ENCODE results near the gene TRIM24. TPM values are rescaled to one million over a fixed set of nuclear protein-coding genes. Genes with fewer than 3 reads are reported as not detected.
"Not testable (repeated sequence)": the region's sequence is repeated elsewhere in the genome, so short reads cannot be mapped to it uniquely, and the experiment has no call there.

The TRIM24 gene
- polyA plus RNA-seq, 1 of the 3 experiments (the other 2 are of a cell fraction): 5.3 TPM

DNA sequence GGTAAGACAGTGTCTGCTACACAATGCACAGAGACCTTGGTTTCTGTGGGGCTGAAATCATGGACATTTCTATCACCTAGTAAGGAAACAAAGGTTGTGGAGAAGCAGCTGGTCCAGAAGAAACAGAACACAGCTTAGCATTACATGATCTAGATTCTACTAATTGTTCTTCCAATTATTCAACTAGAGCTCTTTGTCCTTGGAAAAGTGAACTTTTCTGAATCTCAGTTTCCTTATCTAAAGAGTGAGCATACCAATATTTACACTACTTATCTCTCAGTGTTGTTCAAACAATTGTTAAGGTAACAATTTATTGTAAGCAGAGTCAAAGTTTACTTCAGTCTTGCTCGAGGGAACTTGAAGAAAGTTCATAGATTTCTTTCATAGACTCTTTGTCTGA lies 42.3 kb upstream of the TRIM24 start:
- Histone ChIP-seq H3K9me3 (no peaks in the 10 kb centered on the region), H3K4me3 (ENCODE audit: low read depth in 2 of 2, low read length in 1 of 2) (no peak overlapping the region), H3K79me2 (ENCODE audit: insufficient read depth) (no peaks in the 10 kb centered on the region), H3K9ac (no peak overlapping the region), H3F3A (replicated peaks; ENCODE audit: insufficient read depth) (no peaks in the 10 kb centered on the region), H3K27me3 (ENCODE audit: insufficient read depth) (no peaks in the 10 kb centered on the region), H4K20me1 (ENCODE audit: insufficient read depth) (no peaks in the 10 kb centered on the region), H3K36me3 (replicated peaks in 1 of 2; ENCODE audit: control insufficient read depth in 1 of 2, insufficient read depth in 2 of 2, low read length in 1 of 2) (no peaks in the 10 kb centered on the region), H3K4me2 (no peak overlapping the region), H3K27ac (ENCODE audit: low read depth in 2 of 2, low read length in 1 of 2) (no peak overlapping the region), H3K9me2 (no peaks in the 10 kb centered on the region), H3K4me1 (ENCODE audit: control insufficient read depth in 1 of 2, insufficient read depth in 2 of 2, low read depth in 1 of 2, low read length in 1 of 2) (no peaks in the 10 kb centered on the region), H2AFZ (ENCODE audit: low read depth) (no peak overlapping the region)
- TF ChIP-seq RCOR1 (IDR thresholded peaks at IDR 0.05; ENCODE audit: low read length) (no peak), FOXM1 (IDR thresholded peaks at IDR 0.05; ENCODE audit: low read depth) (no peak), CHD2 (IDR thresholded peaks at IDR 0.05; ENCODE audit: low read length, partially characterized antibody) (no peak), NFIC (IDR thresholded peaks at IDR 0.05; ENCODE audit: borderline replicate concordance) (no peak), TAF1 (IDR thresholded peaks at IDR 0.05; ENCODE audit: borderline replicate concordance, low read depth, low read length) (no peak), EZH2phosphoT487 (IDR thresholded peaks at IDR 0.05; ENCODE audit: borderline replicate concordance, low read depth) (no peak), FOXJ3 (CRISPR knock-in tag; IDR thresholded peaks at IDR 0.05) (no peak), FOSL2 (IDR thresholded peaks at IDR 0.05; ENCODE audit: borderline replicate concordance, low read depth) (no peak), JUND (IDR thresholded peaks at IDR 0.05) (no peak), POLR2AphosphoS5 (IDR thresholded peaks at IDR 0.05; ENCODE audit: low read depth, low read length) (no peak), TEAD4 (IDR thresholded peaks at IDR 0.05; ENCODE audit: borderline replicate concordance, insufficient read depth) (no peak)
- TF ChIP-seq, protein P1, sequence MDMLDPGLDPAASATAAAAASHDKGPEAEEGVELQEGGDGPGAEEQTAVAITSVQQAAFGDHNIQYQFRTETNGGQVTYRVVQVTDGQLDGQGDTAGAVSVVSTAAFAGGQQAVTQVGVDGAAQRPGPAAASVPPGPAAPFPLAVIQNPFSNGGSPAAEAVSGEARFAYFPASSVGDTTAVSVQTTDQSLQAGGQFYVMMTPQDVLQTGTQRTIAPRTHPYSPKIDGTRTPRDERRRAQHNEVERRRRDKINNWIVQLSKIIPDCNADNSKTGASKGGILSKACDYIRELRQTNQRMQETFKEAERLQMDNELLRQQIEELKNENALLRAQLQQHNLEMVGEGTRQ (IDR thresholded peaks at IDR 0.05; ENCODE audit: borderline replicate concordance, low read depth, low read length): no peak
- TF ChIP-seq, protein P2, sequence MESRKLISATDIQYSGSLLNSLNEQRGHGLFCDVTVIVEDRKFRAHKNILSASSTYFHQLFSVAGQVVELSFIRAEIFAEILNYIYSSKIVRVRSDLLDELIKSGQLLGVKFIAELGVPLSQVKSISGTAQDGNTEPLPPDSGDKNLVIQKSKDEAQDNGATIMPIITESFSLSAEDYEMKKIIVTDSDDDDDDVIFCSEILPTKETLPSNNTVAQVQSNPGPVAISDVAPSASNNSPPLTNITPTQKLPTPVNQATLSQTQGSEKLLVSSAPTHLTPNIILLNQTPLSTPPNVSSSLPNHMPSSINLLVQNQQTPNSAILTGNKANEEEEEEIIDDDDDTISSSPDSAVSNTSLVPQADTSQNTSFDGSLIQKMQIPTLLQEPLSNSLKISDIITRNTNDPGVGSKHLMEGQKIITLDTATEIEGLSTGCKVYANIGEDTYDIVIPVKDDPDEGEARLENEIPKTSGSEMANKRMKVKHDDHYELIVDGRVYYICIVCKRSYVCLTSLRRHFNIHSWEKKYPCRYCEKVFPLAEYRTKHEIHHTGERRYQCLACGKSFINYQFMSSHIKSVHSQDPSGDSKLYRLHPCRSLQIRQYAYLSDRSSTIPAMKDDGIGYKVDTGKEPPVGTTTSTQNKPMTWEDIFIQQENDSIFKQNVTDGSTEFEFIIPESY (IDR thresholded peaks at IDR 0.05; ENCODE audit: borderline replicate concordance, low read depth): no peak
- CTCF ChIA-PET: interaction anchor here (1.4 kb wide), 1 partner anchor 31 kb away, joined by 3 read pairs; no protein-coding TSS in a partner anchor
- no peak for DNase-seq
- WGBS (ENCODE audit: low lambda C conversion rate): 15% methylated on average over 1 of the region's 1 CpG
- POLR2A ChIA-PET: no interaction called here

DNA sequence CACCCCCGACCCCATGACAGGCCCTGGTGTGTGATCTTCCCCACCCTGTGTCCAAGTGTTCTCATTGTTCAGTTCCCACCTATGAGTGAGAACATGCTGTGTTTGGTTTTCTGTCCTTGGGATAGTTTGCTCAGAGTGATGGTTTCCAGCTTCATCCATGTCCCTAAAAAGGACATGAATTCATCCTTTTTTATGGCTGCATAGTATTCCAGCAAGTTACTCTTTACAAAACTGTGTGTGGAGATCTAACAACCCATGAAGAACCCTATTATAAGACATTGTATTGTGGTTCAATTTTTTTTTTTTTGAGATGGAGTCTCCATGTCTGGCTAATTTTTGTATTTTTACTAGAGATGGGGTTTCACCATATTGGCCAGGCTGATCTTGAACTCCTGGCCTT lies 41.7 kb upstream of the TRIM24 start:
- H3K9me3 ChIP-seq; DNase-seq; H3K27ac ChIP-seq (ENCODE audit: low read depth in 2 of 2, low read length in 1 of 2); POLR2A ChIA-PET; H3K4me3 ChIP-seq (ENCODE audit: low read depth in 2 of 2, low read length in 1 of 2); CTCF ChIA-PET; H3K36me3 ChIP-seq (replicated peaks in 1 of 2; ENCODE audit: control insufficient read depth in 1 of 2, insufficient read depth in 2 of 2, low read length in 1 of 2); H3K9ac ChIP-seq; H3K4me2 ChIP-seq; H3K79me2 ChIP-seq (ENCODE audit: insufficient read depth); H3K4me1 ChIP-seq (ENCODE audit: control insufficient read depth in 1 of 2, insufficient read depth in 2 of 2, low read depth in 1 of 2, low read length in 1 of 2); H3K27me3 ChIP-seq (ENCODE audit: insufficient read depth); H4K20me1 ChIP-seq (ENCODE audit: insufficient read depth); H2AFZ ChIP-seq (ENCODE audit: low read depth); H3F3A ChIP-seq (replicated peaks; ENCODE audit: insufficient read depth); H3K9me2 ChIP-seq: not testable (repeated sequence)
- 4% methylated on average over 1 of the region's 1 CpG for WGBS (ENCODE audit: low lambda C conversion rate)

Measured in SK-N-SH (cell line).